GM23338 (cell line): ENCODE data around the gene NIPBL.

ENCODE experiments used
- CTCF ChIP-seq, 2 experiments: fragments of 200-600 bp in 1 of 2; sonication (generic) in 1 of 2; conservative IDR thresholded peaks; 2 replicates each; pipeline versions ENCODE4 v1.5.1 to v1.6.1; 2016 to 2017; ENCODE audit warnings: antibody characterized with exemption in 2 of 2, low read depth in 2 of 2, mild to moderate bottlenecking in 2 of 2, moderate library complexity in 1 of 2
- EZH2 ChIP-seq: fragments of 200-600 bp; sonication (generic); IDR thresholded peaks from one replicate; pipeline ENCODE4 v1.8.0; 2017; ENCODE audit warnings: antibody characterized with exemption, mild to moderate bottlenecking, low read depth; ENCODE audit not compliant: unreplicated experiment
- ZNF331 ChIP-seq: fragments of 250-450 bp; sonication (Bioruptor Pico); IDR thresholded peaks from 2 replicates; pipeline ENCODE4 v1.5.0; 2020; ENCODE audit warnings: low read depth, mild to moderate bottlenecking, moderate library complexity

GRCh38 chr5:36943584-36943983 is 67.0 kb downstream of the NIPBL start:
- no peak for TF ChIP-seq CTCF (conservative IDR thresholded peaks at IDR 0.05; ENCODE audit: low read depth in 2 of 2)
- no peak for TF ChIP-seq EZH2
- TF ChIP-seq ZNF331 (CRISPR knock-in tag), result no peak
